ENCODE measurements around the gene GARIN5A. TPM values are rescaled to one million over a fixed set of nuclear protein-coding genes. Genes with fewer than 3 reads are reported as not detected.

Gene GARIN5A
- total and polyA plus RNA-seq, 2 of the 8 experiments (the other 6 are each of a cell fraction or from before 2014, with no cell fraction given): 9.1 to 18.5 TPM

DNA sequence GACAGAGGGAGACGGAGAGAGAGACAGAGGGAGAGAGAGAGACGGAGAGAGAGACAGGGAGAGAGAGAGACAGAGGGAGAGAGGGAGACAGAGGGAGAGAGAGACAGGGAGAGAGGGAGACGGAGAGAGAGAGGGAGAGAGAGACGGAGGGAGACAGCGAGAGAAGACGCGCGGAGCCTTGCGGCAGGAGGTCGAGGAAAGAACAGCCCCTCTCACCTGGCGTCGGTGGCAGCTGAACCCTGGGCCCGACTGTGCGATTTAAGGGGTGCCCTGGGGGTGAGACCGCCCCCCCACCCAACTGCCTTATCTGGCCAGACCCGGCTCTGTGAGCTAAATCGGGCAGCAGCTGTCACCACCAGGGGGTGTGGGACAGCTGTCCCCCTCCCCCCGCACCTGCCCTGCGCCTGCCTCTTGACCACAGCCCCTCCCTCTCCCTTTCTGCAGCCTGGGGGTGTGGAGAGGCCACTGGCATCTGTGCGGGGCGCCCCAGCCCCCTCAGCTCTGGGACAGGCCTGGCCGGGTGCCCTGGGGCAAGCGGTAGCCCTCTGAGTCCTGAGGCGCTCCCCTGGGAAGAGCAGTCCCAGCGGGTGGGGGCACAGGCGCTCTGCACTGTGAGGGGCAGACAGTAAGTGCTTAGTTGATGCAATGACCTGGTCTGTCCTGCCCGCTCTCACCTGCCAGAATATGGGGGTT is 23.6 kb upstream of the GARIN5A start (continued):
- no peak for TF ChIP-seq BACH1 (IDR thresholded peaks at IDR 0.05; ENCODE audit: low read length)
- TF ChIP-seq CHD1 (IDR thresholded peaks at IDR 0.05; ENCODE audit: low read depth, low read length): no peak
- no peak for TF ChIP-seq NRF1 (IDR thresholded peaks at IDR 0.05; ENCODE audit: low read depth, low read length)
- no peak for TF ChIP-seq RFX5 (IDR thresholded peaks at IDR 0.05; ENCODE audit: borderline replicate concordance, low read depth, low read length)
